GM19455 (cell line): ENCODE data around the gene STXBP3.

Experiments
- ATAC-seq: cut with Tn5 transposase; IDR thresholded peaks from one replicate; pipeline ENCODE4 v1.9.1; 2021; ENCODE audit not compliant: unreplicated experiment

Gene STXBP3

GRCh38 chr1:108792420-108792819 is 45.9 kb downstream of the STXBP3 start:
- ATAC-seq = no peak

GRCh38 chr1:108799001-108799400 is 52.5 kb downstream of the STXBP3 start:
- no peak for ATAC-seq

GRCh38 chr1:108801101-108801500 is 54.6 kb downstream of the STXBP3 start:
- ATAC-seq = no peak

- ATAC-seq = no peak
Measured at GRCh38 chr1:108803548-108803947, 57.1 kb downstream of the STXBP3 start.

GRCh38 chr1:108808438-108808837 is 62.0 kb downstream of the STXBP3 start:
- ATAC-seq = no peak

GRCh38 chr1:108811611-108812010 is 65.1 kb downstream of the STXBP3 start:
- ATAC-seq = no peak

- no peak for ATAC-seq
Measured at GRCh38 chr1:108813326-108813725, 66.9 kb downstream of the STXBP3 start.

GRCh38 chr1:108814343-108815125 is 68.1 kb downstream of the STXBP3 start:
- no peak for ATAC-seq

- ATAC-seq = no peak
Measured at GRCh38 chr1:108815566-108815965, 69.1 kb downstream of the STXBP3 start.

GRCh38 chr1:108816049-108816893 is 69.8 kb downstream of the STXBP3 start:
- ATAC-seq = no peak

- no peak for ATAC-seq
Measured at GRCh38 chr1:108817016-108817415, 70.5 kb downstream of the STXBP3 start.

- no peak for ATAC-seq
Measured at GRCh38 chr1:108817811-108818210, 71.3 kb downstream of the STXBP3 start.

GRCh38 chr1:108819878-108820277 is 73.4 kb downstream of the STXBP3 start:
- ATAC-seq = no peak

- ATAC-seq = no peak
Measured at GRCh38 chr1:108823632-108824031, 77.2 kb downstream of the STXBP3 start.

- ATAC-seq = no peak
Measured at GRCh38 chr1:108824051-108824450, 77.6 kb downstream of the STXBP3 start.

- no peak for ATAC-seq
Measured at GRCh38 chr1:108826081-108826635, 79.7 kb downstream of the STXBP3 start.

- no peak for ATAC-seq
Measured at GRCh38 chr1:108828074-108828961, 81.8 kb downstream of the STXBP3 start.

GRCh38 chr1:108829498-108829916 is 83.0 kb downstream of the STXBP3 start:
- ATAC-seq = no peak

GRCh38 chr1:108830119-108831008 is 83.9 kb downstream of the STXBP3 start:
- ATAC-seq = no peak

- no peak for ATAC-seq
Measured at GRCh38 chr1:108831225-108831624, 84.8 kb downstream of the STXBP3 start.
